ENCODE results near the gene CCL17.
A peak's percentile ranks its signal among the peaks of the same experiment; 100 is the strongest.

- TF ChIP-seq FOXA1 (IDR thresholded peaks at IDR 0.05) (no peak), EGR1 (IDR thresholded peaks at IDR 0.05; ENCODE audit: low read depth in 2 of 2) (no peak), CTCF (IDR thresholded peaks at IDR 0.05; ENCODE audit: low read depth, low read length, missing input control) (peak; percentile 95), JUND (IDR thresholded peaks at IDR 0.05) (no peak), GABPA (IDR thresholded peaks at IDR 0.05 in 1 of 2, conservative IDR thresholded peaks at IDR 0.05 in 1 of 2) (peak; percentile 84 to 96)
- TF ChIP-seq, protein P1, sequence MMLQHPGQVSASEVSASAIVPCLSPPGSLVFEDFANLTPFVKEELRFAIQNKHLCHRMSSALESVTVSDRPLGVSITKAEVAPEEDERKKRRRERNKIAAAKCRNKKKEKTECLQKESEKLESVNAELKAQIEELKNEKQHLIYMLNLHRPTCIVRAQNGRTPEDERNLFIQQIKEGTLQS (IDR thresholded peaks at IDR 0.05): no peak
- TF ChIP-seq, protein P2, sequence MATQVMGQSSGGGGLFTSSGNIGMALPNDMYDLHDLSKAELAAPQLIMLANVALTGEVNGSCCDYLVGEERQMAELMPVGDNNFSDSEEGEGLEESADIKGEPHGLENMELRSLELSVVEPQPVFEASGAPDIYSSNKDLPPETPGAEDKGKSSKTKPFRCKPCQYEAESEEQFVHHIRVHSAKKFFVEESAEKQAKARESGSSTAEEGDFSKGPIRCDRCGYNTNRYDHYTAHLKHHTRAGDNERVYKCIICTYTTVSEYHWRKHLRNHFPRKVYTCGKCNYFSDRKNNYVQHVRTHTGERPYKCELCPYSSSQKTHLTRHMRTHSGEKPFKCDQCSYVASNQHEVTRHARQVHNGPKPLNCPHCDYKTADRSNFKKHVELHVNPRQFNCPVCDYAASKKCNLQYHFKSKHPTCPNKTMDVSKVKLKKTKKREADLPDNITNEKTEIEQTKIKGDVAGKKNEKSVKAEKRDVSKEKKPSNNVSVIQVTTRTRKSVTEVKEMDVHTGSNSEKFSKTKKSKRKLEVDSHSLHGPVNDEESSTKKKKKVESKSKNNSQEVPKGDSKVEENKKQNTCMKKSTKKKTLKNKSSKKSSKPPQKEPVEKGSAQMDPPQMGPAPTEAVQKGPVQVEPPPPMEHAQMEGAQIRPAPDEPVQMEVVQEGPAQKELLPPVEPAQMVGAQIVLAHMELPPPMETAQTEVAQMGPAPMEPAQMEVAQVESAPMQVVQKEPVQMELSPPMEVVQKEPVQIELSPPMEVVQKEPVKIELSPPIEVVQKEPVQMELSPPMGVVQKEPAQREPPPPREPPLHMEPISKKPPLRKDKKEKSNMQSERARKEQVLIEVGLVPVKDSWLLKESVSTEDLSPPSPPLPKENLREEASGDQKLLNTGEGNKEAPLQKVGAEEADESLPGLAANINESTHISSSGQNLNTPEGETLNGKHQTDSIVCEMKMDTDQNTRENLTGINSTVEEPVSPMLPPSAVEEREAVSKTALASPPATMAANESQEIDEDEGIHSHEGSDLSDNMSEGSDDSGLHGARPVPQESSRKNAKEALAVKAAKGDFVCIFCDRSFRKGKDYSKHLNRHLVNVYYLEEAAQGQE (IDR thresholded peaks at IDR 0.05): no peak
These were observed 57.8 kb downstream of the CCL17 start, which contains the start of gene POLR2C for GRCh38 chr16:57462209-57462977.
